Activated T-cell treated with anti-CD3 and anti-CD28 coated beads for 1 hour (primary cell): ENCODE results near the gene ICE1.
"Not testable (repeated sequence)": the region's sequence is repeated elsewhere in the genome, so short reads cannot be mapped to it uniquely, and the experiment has no call there.

Experiments
- DNase-seq: peaks from one replicate; pipeline ENCODE4 v3.0.0-alpha.2; 2020; ENCODE audit warnings: low read depth

ICE1 gene

DNA sequence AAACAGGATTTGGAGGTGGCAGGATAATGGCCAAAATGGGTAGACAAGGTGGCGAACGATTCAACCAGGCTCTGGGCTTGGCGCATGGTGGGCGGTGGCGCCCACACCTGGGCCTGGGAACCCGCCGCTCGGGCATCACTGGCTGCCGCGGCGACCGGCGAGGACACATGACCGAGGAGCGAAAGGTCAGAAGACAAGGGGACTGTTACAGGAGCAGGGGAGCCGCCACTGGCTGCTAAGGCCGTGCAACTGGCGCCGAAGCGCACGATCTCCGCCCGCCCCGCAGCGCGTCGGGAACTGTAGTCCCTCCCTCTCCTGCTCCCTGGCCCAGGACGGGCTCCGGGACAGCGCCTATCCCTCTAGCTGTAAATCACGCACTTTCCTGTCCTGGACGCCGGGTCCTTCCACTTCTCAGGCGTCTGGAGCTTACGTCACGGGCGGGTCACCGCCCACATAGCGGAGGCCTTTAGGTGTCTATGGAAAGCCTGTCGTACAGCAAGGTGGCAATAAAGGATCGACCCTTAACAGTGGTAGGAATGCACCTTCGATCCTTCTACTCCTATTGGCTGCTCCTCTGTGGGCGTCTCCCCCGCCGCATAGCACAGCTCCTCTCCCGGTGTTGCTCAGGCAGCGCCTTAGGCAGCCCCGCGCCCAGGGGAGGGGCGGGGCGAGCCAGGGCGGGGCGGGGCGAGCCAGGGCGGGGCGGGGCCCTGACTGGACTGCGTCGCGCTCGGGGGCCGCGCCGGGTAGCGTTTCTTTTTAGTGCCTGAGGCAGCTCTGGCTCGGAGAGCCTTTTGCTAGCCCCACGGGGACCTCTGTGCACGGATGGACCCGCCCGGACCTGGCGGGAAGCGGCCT lies at the start of gene ICE1:
Gene ICE1 (plus strand): TSS at position 717 of the 858 bp plus-strand sequence. CDS start 239 bp downstream, outside the sequence.
- DNase-seq = peak; percentile 90

- DNase-seq = no peak
Observed at GRCh38 chr5:5372930-5373329, 49.5 kb upstream of the ICE1 start.

DNA sequence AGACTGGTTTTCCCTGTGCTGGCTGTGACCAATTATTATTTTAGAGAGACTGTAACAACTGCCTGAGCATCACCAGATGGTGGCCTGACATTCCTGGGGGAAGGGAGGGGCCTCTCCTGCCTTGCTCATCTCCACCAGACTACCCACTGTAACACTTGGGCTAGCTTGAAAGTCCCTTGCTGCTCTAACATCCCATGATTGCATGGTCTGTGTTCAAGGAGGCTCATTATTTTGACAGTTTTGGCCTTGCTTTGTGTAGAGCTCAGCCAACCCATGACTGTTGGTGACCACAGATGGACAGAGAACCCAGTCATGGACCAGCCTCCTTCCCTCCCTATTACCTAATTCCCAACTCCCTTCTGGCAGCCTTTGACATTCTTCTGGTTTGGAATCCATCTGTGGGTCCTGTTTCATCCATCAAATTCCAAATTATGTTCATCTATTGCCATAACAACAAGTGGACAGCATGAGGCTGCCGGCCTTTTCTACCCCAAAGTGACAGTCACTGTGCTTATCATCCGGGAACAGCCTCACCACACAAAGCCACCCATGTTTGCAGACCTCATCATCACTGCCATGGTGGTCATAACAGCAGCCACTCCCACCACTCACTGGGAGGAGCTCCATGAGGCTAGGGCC lies 49.0 kb upstream of the ICE1 start:
- DNase-seq = no peak

GRCh38 chr5:5374009-5374715 lies 48.3 kb upstream of the ICE1 start:
- DNase-seq = no peak

DNA sequence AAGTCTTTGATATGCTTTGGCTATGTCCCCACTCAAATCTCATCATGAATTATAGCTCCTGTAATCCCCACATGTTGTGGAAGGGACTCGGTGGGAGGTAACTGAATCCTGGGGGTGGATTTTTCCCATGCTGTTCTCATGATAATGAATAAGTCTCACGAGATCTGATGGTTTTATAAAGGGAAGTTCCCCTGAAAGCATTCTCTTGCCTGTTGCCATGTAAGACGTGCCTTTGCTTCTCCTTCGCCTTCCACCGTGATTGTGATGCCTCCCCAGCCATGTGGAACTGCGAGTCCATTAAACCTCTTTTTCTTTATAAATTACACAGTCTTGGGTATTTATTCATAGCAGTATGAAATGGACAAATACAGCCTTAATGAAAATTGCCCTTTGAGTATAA lies 44.7 kb upstream of the ICE1 start:
- DNase-seq = no peak

DNA sequence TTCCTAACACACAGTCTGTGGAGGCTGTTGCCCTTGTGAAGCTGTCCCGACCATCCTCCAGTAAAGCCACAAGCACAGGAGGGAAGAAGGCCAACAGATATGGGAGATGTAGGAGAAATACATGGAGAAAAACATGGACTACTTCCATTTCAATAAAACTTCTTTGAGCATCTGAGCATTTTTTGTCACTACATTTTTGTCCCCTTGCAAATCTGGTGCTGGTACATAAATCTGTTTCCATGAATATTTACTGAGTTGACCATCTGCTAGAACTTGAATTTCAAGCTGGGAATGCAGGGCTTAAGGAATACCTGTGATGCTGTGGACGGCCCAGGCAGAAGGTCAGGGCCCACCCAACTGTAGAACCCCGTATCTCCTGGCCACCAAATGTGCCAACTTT lies 43.9 kb upstream of the ICE1 start:
- no peak for DNase-seq

DNA sequence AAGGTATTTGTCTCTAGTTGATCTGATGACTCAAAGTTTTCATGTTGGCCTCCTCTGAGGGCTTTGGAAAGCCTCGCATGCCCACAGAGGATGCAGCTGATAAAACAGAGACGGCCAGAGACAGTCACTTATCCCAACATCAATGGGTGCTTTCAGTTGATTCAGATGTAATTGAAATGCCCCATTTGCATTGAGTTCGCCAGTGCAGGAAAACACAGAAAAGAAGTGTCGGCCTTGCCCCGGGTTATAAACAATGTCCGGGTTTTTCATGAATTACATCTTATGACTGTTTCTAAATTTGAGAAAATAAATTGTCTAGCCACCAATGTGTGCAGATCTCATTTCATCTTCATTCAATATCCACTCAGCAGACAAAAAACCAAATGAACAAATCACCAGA lies 42.2 kb upstream of the ICE1 start:
- DNase-seq = no peak

GRCh38 chr5:5381310-5381913 lies 41.1 kb upstream of the ICE1 start:
- DNase-seq = no peak

- DNase-seq = no peak
Observed at GRCh38 chr5:5383461-5383860, 39.0 kb upstream of the ICE1 start.

DNA sequence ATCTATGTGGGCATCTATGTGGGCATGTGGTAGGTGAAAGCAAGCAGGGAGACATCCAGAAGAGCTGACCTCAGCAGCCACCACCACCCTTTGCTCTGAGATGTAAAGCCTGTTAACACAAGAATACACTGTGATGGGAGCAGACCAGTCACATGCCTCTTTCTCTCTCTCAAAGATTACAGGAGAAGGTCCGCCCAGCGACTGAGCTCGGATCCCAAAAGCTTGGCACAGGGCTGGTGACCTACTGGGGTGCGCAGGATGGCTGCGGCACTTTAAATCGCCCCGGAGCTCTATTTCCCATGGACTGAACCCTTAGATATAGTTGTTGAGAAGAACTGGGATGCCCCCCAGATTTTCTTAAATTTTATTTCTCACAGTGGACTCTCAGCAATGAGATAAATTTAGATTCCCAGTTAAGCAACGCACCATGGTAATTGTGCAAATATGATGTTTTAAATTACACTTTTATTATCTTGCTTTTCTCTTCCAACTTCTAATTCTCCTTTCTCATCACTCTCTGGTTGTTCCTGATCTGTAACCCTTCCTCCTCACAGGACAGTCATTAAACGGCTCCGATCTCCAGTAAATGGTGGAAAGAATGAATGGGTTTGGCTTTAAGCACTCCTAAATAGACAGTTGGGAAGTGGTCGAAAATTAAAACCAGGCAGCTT lies 37.7 kb upstream of the ICE1 start:
- no peak for DNase-seq

- DNase-seq = no peak
Observed at GRCh38 chr5:5385331-5385662, 37.2 kb upstream of the ICE1 start.

DNA sequence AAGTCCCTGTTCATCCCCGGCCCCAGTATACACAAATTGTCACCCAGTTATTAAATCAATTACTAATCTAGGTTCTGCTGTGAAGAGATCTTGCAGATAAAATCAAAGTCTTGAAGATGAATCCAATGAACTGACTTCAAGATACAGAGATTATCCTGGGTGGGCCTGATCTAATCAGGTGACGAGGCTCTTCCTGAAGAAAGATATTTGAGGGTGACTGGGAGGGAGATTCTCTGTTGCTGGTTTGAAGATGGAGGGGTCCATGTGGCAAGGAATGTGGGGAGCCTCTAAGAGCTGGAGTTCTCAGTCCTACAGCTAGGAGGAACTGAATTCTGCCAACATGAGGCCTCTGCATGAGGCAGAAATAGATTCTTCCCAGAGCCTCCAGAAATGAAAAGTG lies 36.1 kb upstream of the ICE1 start:
- no peak for DNase-seq

DNA sequence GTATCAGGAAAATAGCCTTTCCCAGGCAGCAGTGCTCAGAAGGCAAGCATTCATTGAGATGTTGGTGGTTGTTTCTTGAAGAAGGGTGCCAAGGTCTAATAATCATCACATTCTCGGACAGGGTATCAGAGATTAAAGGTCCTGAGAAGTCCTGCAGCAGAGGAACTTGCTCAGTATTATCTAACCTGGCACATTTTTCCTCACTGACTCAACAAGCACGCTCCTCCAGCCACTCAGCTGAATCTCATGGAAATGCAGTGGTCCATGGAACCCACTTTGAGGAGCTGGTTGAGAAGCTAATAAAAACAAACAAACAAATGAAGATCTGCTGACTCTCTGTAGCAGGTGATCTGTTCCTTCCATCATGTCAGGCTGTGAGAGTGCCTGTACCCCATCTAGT lies 35.3 kb upstream of the ICE1 start:
- DNase-seq = no peak

- DNase-seq = no peak
Observed at GRCh38 chr5:5387777-5388176, 34.7 kb upstream of the ICE1 start.

- not testable (repeated sequence) for DNase-seq
Observed at GRCh38 chr5:5390121-5390869, 32.2 kb upstream of the ICE1 start.

DNA sequence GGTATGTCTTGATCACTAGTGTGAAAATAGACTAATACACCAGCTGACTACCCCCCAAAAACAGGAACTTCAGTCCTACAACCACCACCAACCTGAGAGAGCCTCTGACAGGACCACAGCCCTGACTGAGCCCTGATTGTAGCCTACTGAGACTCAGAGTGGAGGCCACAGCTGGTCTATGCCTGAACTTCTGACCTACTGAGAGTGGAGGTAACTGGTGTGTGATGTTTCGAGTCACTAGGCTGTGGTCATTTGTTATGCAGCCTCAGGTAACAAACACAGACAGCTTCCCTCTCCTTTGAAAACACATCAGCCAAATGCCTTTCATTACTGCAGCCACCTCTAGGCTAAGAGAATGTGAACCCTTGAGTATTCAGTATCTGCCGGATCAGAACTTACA lies 30.0 kb upstream of the ICE1 start:
- not testable (repeated sequence) for DNase-seq

DNA sequence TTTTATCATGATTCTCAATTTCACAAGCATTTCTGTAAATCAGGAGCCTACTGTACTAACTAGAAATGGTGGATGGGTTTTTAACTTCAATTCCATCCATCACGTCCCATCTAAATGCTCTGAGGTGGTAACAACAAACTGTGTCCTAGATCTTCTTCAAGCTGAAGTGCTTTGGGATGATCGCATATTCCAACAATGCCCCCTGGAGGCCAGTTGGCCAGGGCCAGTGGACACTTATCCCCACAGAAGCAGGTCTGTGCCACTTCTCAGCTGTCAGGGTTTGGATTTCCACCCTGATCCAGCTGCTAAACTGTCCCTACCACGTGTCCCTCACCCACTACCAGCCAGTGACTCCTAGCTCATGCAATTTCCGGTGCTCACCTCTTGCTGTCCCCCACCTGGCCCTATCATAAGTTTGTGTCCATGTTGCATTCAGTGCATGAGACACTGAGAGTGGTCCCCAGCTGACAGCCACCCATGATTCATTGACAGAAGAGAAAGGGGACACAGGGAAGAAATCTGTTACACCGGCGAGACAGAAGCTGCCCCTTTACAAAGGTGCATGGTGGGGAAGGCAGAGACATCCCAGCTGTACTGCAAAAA lies 28.0 kb upstream of the ICE1 start:
- not testable (repeated sequence) for DNase-seq

DNA sequence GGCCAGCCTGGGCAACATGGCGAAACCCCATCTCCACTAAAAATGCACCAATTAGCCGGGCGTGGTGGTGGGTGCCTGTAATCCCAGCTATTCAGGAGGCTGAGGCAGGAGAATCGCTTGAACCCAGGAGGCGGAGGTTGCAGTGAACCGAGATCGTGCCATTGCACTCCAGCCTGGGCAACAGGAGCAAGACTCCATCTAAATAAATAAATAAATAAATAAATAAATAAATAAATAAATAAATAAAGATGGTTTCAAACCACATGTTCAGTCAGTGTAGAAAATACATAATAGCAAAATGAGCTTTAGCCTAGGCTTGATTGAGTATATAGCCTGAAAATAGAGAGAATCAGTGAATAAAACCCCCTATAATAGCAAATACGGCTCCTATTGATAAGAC lies 27.4 kb upstream of the ICE1 start:
- not testable (repeated sequence) for DNase-seq

DNA sequence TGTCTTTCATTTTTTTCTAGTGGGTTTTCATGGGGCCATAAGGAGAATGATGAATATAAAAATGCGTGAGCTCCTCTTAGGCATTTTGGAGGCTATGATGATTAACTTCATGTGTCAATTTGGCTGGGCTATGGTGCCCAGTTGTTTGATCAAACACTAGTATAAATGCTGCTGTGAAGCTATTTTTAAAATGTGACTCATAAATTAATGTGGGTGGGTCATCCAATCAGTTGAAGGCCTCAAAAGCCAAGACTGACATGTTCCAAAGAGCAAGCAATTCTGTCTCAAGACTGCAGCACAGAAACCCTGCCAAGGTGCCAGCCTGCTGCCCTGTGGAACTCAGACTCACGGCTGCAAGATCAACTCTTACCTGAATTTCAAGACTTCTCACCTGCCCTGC lies 24.4 kb upstream of the ICE1 start:
- no peak for DNase-seq

DNA sequence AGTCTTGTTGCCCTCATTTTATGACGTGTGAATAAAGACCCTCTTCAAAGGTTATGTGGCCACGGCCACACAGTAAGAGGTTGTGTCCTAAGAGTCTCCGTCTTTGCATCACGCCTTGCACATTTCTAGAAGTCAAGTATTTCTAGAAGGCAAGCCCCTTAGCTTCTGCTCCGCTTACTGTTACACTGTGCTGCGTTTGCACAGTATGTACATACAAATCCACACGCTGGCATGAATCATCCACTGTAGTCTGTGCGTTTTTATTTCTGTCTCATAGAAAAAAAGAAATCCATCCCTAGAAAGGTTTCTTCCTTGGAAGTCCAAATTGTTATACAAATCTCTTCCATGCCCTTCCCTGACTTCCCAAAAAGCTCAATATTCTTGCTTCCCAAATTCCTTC lies 21.4 kb upstream of the ICE1 start:
- DNase-seq = no peak

GRCh38 chr5:5403741-5404140 lies 18.7 kb upstream of the ICE1 start:
- no peak for DNase-seq
